Measurements from ENCODE around the gene SLX4IP.

DNA sequence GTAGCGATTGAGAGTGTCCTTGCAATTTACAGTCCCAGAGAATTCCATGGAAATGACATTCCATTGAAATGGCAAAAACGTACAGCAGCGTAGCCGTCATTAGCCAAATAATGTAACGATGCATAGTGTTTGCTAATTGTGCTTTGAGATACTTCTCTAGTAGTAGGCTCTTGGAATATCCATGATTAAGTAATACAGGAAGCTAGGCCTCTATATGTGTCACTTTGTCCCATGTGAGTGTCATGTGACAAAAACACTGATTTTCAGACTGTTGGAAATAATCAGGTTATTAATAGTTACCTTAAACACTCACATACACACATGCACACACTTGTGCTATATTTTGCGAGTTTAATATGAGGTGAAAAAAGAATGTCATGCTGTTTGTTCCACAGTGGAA, 35.2 kb downstream of the SLX4IP start:
- TF ChIP-seq, protein P1, sequence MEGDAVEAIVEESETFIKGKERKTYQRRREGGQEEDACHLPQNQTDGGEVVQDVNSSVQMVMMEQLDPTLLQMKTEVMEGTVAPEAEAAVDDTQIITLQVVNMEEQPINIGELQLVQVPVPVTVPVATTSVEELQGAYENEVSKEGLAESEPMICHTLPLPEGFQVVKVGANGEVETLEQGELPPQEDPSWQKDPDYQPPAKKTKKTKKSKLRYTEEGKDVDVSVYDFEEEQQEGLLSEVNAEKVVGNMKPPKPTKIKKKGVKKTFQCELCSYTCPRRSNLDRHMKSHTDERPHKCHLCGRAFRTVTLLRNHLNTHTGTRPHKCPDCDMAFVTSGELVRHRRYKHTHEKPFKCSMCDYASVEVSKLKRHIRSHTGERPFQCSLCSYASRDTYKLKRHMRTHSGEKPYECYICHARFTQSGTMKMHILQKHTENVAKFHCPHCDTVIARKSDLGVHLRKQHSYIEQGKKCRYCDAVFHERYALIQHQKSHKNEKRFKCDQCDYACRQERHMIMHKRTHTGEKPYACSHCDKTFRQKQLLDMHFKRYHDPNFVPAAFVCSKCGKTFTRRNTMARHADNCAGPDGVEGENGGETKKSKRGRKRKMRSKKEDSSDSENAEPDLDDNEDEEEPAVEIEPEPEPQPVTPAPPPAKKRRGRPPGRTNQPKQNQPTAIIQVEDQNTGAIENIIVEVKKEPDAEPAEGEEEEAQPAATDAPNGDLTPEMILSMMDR (IDR thresholded peaks at IDR 0.05), result no peak
- no peak for TF ChIP-seq POLR2A (IDR thresholded peaks at IDR 0.05)

All from gastroesophageal sphincter (tissue), 3 donors.